Trophoblast cell (in vitro differentiated cells and primary cell): ENCODE measurements around the gene BARHL1.

Experiments used
- DNase-seq, 2 donors: peaks; one replicate each; pipeline ENCODE4 v3.0.0-alpha.2; 2016
- H2AFZ ChIP-seq: 2 replicates; pipeline ENCODE4 v1.6.1; 2013; ENCODE audit warnings: low read length, moderate library complexity, mild to moderate bottlenecking; ENCODE audit not compliant: insufficient read depth, poor library complexity
- H2AK5ac ChIP-seq: 2 replicates; pipeline ENCODE4 v1.6.1; 2013; ENCODE audit warnings: mild to moderate bottlenecking, low read length
- H2BK120ac ChIP-seq: 2 replicates; pipeline ENCODE4 v1.6.1; 2013; ENCODE audit warnings: low read length, mild to moderate bottlenecking, moderate library complexity; ENCODE audit not compliant: insufficient read depth, poor library complexity
- H2BK12ac ChIP-seq: 2 replicates; pipeline ENCODE4 v1.6.1; 2013; ENCODE audit warnings: mild to moderate bottlenecking, low read length, moderate library complexity
- H2BK5ac ChIP-seq: 2 replicates; pipeline ENCODE4 v1.6.1; 2013; ENCODE audit warnings: low read length, low read depth, moderate library complexity, mild to moderate bottlenecking; ENCODE audit not compliant: poor library complexity
- H3K14ac ChIP-seq: 2 replicates; pipeline ENCODE4 v1.6.1; 2013; ENCODE audit warnings: mild to moderate bottlenecking, low read length
- H3K18ac ChIP-seq: 2 replicates; pipeline ENCODE4 v1.6.1; 2013; ENCODE audit warnings: mild to moderate bottlenecking, low read length
- H3K23ac ChIP-seq: 2 replicates; pipeline ENCODE4 v1.6.1; 2013; ENCODE audit warnings: low read length
- H3K27ac ChIP-seq: 2 replicates; pipeline ENCODE4 v1.5.1; 2013; ENCODE audit warnings: low read depth, mild to moderate bottlenecking, inconsistent platforms, low read length, moderate library complexity
- H3K27me3 ChIP-seq: 2 replicates; pipeline ENCODE4 v1.6.1; 2013; ENCODE audit warnings: inconsistent platforms, mild to moderate bottlenecking, low read length, moderate library complexity; ENCODE audit not compliant: insufficient read depth
- H3K36me3 ChIP-seq, 2 experiments: 1 replicate in 1 of 2; 2 replicates in 1 of 2; pipeline ENCODE4 v1.6.1; 2013; ENCODE audit warnings: low read length in 2 of 2, mild to moderate bottlenecking in 2 of 2, moderate library complexity in 1 of 2; ENCODE audit not compliant: insufficient read depth in 2 of 2, control insufficient read depth in 1 of 2
- H3K4ac ChIP-seq: 2 replicates; pipeline ENCODE4 v1.6.1; 2013; ENCODE audit warnings: low read depth, mild to moderate bottlenecking, low read length, moderate library complexity
- H3K4me1 ChIP-seq, 2 experiments: 1 replicate in 1 of 2; 2 replicates in 1 of 2; pipeline ENCODE4 v1.6.1; 2013; ENCODE audit warnings: low read length in 2 of 2, mild to moderate bottlenecking in 2 of 2, moderate library complexity in 1 of 2; ENCODE audit not compliant: insufficient read depth in 2 of 2, control insufficient read depth in 1 of 2
- H3K4me2 ChIP-seq: 2 replicates; pipeline ENCODE4 v1.6.1; 2013; ENCODE audit warnings: inconsistent platforms, mild to moderate bottlenecking, low read length, moderate library complexity
- H3K4me3 ChIP-seq: 2 replicates; pipeline ENCODE4 v1.5.1; 2013; ENCODE audit warnings: mild to moderate bottlenecking, low read depth, low read length, inconsistent platforms
- H3K79me1 ChIP-seq: one replicate; pipeline ENCODE4 v1.6.1; 2013; ENCODE audit warnings: low read length
- H3K79me2 ChIP-seq: 2 replicates; pipeline ENCODE4 v1.6.1; 2013; ENCODE audit warnings: low read length, mild to moderate bottlenecking; ENCODE audit not compliant: control insufficient read depth, insufficient read depth, poor library complexity
- H3K9ac ChIP-seq: 2 replicates; pipeline ENCODE4 v1.6.1; 2013; ENCODE audit warnings: mild to moderate bottlenecking, low read length
- H3K9me3 ChIP-seq: 2 replicates; pipeline ENCODE4 v1.6.1; 2013; ENCODE audit warnings: low read depth, mild to moderate bottlenecking, control low read depth, inconsistent platforms, low read length; ENCODE audit not compliant: insufficient read depth
- H4K12ac ChIP-seq: 2 replicates; pipeline ENCODE4 v1.6.1; 2013; ENCODE audit warnings: low read depth, mild to moderate bottlenecking, low read length, moderate library complexity
- H4K8ac ChIP-seq: 2 replicates; pipeline ENCODE4 v1.6.1; 2013; ENCODE audit warnings: low read depth, mild to moderate bottlenecking, low read length, moderate library complexity
- H4K91ac ChIP-seq: one replicate; pipeline ENCODE4 v1.6.1; 2013; ENCODE audit warnings: low read depth, mild to moderate bottlenecking, low read length, moderate library complexity
- WGBS: extraction: QIAGEN DNeasy Blood & Tissue Kit; methylation state at CpG from one replicate; pipeline ENCODE4 v1.1.7; 2013; ENCODE audit warnings: missing lambda C conversion rate; ENCODE audit not compliant: insufficient read length, insufficient coverage; ENCODE audit errors: extremely low coverage; 5-methylcytosine and 5-hydroxymethylcytosine counted together

Gene BARHL1

DNA sequence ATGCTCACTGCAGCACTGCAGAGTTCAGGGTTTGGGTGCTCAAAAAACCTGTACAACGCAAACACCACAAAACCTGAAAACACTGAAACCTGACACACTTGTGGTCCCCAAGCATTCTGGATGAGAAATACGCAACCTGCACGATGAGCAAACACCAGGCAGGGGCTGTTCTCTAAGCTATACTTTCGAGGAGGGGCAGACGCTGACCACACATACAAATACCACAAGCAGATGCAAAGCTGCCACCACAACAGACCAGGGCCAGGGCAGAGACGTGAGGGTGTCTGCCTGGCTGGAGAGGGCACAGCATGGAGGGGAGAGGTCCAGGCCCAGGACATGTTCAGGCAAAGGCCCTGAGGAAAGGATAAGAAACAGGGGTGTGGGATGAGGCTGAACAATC lies 23.0 kb downstream of the BARHL1 start:
- Histone ChIP-seq H3K4ac (no peak overlapping the region), H2BK120ac (no peak overlapping the region), H3K9ac (no peak overlapping the region), H4K91ac (peak overlapping the region; percentile 39), H3K36me3 (peaks cover 32 to 36% of the 10 kb centered on the region in 2 experiments), H3K79me2 (no peaks in the 10 kb centered on the region), H3K4me2 (no peak overlapping the region), H3K4me3 (no peak overlapping the region), H3K9me3 (peaks cover 3% of the 10 kb centered on the region), H4K12ac (no peak overlapping the region), H2BK12ac (no peak overlapping the region), H4K8ac (no peak overlapping the region), H3K27me3 (no peaks in the 10 kb centered on the region), H2AK5ac (no peak overlapping the region), H3K23ac (no peak overlapping the region), H3K14ac (no peak overlapping the region), H3K18ac (no peak overlapping the region), H2BK5ac (no peak overlapping the region), H3K27ac (no peak overlapping the region), H3K4me1 (no peaks in the 10 kb centered on the region), H2AFZ (no peak overlapping the region), H3K79me1 (no peaks in the 10 kb centered on the region)
- no peak for DNase-seq
- no CpG with 5 or more reads among the region's 6 CpGs for WGBS

DNA sequence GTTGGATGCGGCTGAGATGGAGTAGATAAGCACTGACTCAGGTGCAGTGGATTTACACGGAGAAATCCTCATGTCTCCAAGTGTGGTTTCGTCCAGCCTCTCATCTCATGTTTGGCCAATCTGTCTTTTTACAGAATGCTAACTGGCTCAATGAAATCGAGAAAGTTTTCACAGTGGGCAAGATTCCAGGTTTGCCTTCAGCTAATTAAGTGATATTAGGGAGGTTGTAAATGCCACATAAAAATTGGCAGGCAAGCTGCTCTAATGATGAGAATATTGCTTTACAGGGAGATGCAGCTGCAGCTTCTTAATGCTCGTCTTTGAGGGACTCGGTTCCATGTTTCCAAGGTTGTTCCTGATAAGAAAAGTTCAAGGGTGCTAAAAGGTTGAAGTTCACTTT lies 23.7 kb downstream of the BARHL1 start:
- Histone ChIP-seq H3K9ac (no peak overlapping the region), H4K91ac (no peak overlapping the region), H3K23ac (no peak overlapping the region), H3K27me3 (no peaks in the 10 kb centered on the region), H2BK120ac (no peak overlapping the region), H3K18ac (no peak overlapping the region), H4K12ac (no peak overlapping the region), H4K8ac (no peak overlapping the region), H2AFZ (no peak overlapping the region), H3K4me1 (no peaks in the 10 kb centered on the region), H2BK5ac (no peak overlapping the region), H2BK12ac (no peak overlapping the region), H3K9me3 (peaks cover 3% of the 10 kb centered on the region), H3K4me2 (no peak overlapping the region), H2AK5ac (no peak overlapping the region), H3K79me1 (no peaks in the 10 kb centered on the region), H3K4ac (no peak overlapping the region), H3K36me3 (peaks cover 34 to 39% of the 10 kb centered on the region in 2 experiments), H3K14ac (no peak overlapping the region), H3K79me2 (no peaks in the 10 kb centered on the region), H3K4me3 (no peak overlapping the region), H3K27ac (no peak overlapping the region)
- DNase-seq, result no peak
- WGBS, result no CpG with 5 or more reads among the region's 6 CpGs

DNA sequence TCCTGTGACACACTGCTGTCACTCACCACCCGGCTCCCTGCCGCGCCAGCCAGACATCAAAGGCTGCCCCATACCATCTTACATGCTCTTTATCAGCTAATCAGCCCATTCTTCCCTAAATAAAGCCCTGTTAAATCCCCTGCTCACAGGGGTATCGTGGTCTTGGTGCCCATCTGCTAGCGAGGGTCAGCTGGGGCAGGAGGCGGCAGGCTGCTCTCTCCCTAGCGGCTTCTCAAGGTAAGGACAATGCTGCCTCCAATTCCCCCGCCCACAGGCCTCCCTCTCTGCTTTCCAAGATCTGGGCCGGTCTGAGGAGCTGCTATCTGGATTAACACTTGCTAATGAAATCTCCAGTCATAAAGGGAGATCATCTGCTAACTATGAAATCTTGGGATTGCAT lies 26.8 kb downstream of the BARHL1 start:
- H3K4me1 ChIP-seq, result no peaks in the 10 kb centered on the region
- H2BK12ac ChIP-seq, result no peak overlapping the region
- H4K91ac ChIP-seq, result no peak overlapping the region
- H3K23ac ChIP-seq, result no peak overlapping the region
- H3K4ac ChIP-seq, result no peak overlapping the region
- no peak overlapping the region for H3K4me3 ChIP-seq
- no peaks in the 10 kb centered on the region for H3K27me3 ChIP-seq
- H3K9me3 ChIP-seq, result no peaks in the 10 kb centered on the region
- H2BK120ac ChIP-seq, result no peak overlapping the region
- no peak overlapping the region for H4K8ac ChIP-seq
- H4K12ac ChIP-seq, result no peak overlapping the region
- H3K9ac ChIP-seq, result no peak overlapping the region
- no peak overlapping the region for H2AK5ac ChIP-seq
- no peak overlapping the region for H2BK5ac ChIP-seq
- H3K18ac ChIP-seq, result no peak overlapping the region
- no peak for DNase-seq
- WGBS, result no CpG with 5 or more reads among the region's 9 CpGs
- H3K79me1 ChIP-seq, result no peaks in the 10 kb centered on the region
- H3K14ac ChIP-seq, result no peak overlapping the region
- H3K27ac ChIP-seq, result no peak overlapping the region
- no peak overlapping the region for H3K4me2 ChIP-seq
- H2AFZ ChIP-seq, result no peak overlapping the region
- H3K36me3 ChIP-seq, result peaks cover 41 to 44% of the 10 kb centered on the region in 2 experiments
- no peaks in the 10 kb centered on the region for H3K79me2 ChIP-seq

DNA sequence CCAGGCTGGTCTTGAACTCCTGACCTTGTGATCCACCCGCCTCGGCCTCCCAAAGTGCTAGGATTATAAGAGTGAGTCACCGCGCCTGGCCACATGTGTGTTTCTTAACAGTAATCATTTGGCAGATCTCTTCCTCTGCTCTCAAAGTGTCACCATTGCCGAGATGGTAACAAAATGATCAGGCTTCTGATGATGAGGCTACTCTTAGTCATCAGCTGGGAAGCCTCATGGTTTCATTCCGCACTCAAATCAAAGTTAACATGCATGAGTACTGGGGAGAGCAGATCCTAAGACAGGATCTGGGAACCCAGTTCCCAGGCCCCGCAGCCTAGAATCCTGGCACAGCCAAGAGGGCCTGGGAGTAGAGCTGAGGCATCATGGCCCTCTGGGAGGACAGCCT lies 27.4 kb downstream of the BARHL1 start:
- no peak overlapping the region for H2BK12ac ChIP-seq
- no peak overlapping the region for H3K4me3 ChIP-seq
- DNase-seq, result peak in 1 of 2 donors; percentile 10
- H4K8ac ChIP-seq, result no peak overlapping the region
- H3K18ac ChIP-seq, result no peak overlapping the region
- H3K27ac ChIP-seq, result no peak overlapping the region
- no peak overlapping the region for H2AFZ ChIP-seq
- no peaks in the 10 kb centered on the region for H3K4me1 ChIP-seq
- H3K79me2 ChIP-seq, result no peaks in the 10 kb centered on the region
- H3K9ac ChIP-seq, result no peak overlapping the region
- H3K23ac ChIP-seq, result no peak overlapping the region
- H2BK120ac ChIP-seq, result no peak overlapping the region
- H3K79me1 ChIP-seq, result no peaks in the 10 kb centered on the region
- no peaks in the 10 kb centered on the region for H3K27me3 ChIP-seq
- H3K9me3 ChIP-seq, result no peaks in the 10 kb centered on the region
- H3K4ac ChIP-seq, result no peak overlapping the region
- peaks cover 38 to 42% of the 10 kb centered on the region in 2 experiments for H3K36me3 ChIP-seq
- no peak overlapping the region for H3K4me2 ChIP-seq
- no peak overlapping the region for H2AK5ac ChIP-seq
- no peak overlapping the region for H3K14ac ChIP-seq
- WGBS, result no CpG with 5 or more reads among the region's 7 CpGs
- no peak overlapping the region for H4K91ac ChIP-seq
- no peak overlapping the region for H4K12ac ChIP-seq
- H2BK5ac ChIP-seq, result no peak overlapping the region
